DMS 273 (cell line): ENCODE data around the gene SORCS2.
A peak's percentile ranks its signal among the peaks of the same experiment; 100 is the strongest.

ENCODE experiments used
- DNase-seq: peaks from one replicate; lab custom pipeline; 2025; ENCODE audit not compliant: unreplicated experiment; lab: John Stamatoyannopoulos, UW

SORCS2 gene

DNA sequence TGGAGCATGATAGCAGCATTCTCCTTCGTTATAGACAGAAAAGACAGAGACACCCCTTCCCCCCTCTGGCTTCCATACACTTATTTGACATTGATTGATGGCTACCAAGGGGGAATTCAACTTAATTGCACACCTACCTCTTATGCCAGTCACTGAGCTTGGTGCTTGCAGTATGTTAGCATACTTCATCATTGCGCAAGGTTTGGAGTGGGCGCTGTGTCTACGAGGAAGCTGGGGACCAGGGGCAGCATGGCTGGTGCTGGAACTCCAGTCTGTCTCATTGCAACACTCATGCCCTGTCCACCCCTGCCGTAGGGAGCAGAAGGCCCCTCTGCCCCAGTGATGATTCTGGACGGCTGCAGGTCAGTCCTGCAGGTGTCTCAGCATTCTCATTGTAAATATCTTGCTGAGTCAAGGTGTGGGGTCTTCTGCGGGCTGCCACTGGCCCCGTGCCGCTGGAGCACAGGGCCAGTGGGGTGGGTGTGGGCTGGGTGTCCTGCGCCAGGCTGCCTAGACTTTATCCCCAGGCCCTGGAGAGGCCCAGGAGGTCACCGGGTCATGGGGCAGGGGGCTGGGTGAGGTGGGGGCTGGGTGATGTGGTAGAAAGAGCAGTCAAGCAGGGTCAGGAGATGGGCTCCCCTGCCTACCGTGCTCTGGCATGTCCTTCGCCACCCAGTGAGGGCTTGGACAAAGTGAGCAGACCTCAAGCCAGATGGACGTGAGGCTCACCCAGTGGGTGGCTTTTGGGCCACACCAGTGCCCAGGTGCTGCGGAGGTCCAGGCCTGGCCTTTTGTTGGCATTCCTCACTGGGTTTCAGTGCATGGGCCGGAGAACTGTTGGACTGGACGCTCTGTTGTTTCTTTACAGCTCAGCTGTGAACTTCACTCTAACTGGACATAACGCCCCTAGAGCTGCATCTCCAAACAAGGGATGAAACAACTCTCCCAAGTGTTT, 156.9 kb downstream of the SORCS2 start:
- DNase-seq: no peak

DNA sequence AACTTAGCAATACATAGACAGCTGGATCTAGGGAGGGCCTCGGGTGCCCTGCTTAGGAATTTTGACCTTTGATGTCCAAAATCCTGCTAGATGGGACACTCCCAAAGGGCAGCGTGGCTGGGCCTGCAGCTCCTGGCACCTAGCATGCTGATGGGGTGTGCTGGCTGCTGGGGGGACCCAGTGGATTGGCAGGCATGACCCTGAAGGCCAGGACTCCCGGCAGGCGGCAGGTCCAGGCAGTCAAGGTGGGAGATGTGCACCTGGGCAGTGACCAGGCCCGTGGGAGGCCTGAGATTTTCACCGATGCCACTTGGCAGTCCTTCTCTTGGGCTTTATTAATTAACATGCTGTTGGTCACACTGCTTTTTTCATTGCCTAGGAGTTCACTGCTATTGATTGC, 158.1 kb downstream of the SORCS2 start:
- no peak for DNase-seq

DNA sequence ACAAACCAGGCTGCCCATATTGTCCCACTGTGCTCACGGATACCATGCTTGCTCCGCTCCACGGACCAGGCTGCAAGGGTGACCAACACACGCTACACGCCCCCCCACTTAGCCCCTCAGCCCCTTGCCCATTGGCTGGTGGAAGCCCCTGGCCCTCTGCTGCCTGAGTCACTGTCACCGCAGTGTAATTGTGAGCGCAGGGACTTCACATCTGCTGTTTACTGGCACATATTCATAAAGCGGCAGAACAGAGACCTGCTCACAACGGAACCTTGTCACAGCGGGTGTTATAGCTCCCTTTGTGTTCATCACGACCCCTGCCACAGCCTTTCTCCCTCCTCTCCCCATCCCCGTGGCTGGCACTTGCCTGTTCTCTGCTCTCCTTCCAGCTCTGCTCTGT, 158.7 kb downstream of the SORCS2 start:
- no peak for DNase-seq

DNA sequence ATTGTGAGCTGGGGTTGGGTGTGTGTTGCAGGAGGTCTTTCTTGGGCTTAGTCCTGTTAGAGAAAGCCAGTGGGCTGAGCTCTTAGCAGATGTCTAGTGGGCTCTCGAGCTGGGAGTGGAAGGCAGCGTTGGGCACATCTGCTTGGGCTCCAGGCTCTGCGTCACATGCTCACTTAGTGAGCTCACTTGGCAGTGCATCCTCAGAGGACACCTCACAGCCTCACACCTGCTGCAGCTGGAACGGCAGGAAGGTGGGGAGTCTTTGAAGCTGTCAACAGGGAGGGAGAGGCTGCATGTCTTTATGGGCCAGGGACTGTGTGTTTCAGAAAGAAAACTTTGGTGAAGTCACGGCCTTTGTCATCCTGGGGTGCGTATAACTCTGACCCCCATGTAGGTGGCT, 160.1 kb downstream of the SORCS2 start:
- no peak for DNase-seq

DNA sequence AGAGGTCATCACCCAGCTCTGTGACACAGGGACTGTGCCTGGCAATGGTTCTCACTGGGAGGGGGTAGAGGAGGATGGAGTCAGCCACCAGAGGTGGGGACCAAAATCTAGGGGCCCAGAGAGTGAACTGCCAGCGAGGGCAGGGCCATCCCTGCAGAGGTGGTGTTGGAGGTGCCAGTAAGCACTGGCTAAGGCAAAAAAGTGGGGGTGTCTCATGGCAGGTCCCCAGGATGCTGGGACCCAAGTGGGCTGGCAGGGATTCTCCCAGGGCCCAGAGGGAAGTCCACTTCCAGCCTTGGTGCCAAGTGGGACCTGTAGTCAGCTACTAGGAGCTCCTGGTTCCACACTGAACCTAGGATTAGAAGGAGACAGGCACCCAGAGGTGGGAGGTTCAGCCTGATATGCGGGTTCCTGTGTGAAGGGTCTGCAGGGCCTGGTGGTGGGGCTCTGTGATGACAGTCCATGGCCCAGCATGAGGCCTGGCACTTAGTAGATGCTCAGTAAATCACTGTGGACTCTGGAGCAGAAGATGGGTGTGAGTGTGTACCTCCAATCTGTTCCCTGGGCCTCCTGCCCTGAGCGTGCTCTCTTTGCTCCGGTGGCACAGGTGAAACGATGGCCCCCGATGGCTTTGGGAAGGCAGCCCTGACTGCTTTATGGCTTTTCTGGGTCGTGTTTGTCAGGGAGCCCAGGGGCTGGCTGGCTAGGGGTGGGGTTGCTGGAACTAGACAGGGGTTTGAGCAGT, 160.9 kb downstream of the SORCS2 start:
- no peak for DNase-seq

DNA sequence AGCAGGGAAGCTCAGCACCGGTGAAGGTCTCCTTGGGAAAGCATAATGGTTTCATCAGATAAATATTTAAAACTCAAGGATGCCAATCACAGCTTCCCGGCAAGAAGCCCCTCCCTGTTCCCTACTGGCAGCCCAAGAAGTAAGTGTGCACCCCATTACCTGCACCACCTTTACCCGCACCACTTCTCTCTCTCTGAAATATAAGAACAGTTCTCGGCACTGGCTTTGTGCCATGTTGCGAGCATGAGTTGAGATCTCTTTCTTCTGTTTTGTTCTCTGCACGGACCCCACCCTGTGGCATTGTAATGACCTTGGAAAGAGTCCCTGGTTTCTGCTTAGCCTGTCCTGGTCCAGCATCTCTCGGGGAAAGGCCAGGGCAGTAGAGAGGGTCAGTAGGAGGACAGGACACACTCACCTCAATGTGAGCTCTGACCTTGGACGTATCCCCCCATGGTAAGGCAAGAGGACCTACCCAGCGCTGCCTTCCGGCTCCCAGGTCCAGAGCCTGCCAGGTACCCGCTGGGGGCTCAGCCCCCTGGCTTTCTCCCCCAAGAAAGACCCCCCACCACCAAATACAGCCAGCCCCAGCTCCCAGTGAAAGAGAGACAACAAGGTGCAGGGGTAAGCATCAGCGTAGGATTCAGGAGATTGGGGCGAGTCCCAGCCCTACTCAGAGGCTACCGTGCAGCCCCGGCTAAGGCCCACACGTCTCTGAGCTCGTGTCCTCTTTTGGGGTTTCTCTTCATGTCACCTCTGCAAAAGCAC, 161.7 kb downstream of the SORCS2 start:
- DNase-seq: no peak

DNA sequence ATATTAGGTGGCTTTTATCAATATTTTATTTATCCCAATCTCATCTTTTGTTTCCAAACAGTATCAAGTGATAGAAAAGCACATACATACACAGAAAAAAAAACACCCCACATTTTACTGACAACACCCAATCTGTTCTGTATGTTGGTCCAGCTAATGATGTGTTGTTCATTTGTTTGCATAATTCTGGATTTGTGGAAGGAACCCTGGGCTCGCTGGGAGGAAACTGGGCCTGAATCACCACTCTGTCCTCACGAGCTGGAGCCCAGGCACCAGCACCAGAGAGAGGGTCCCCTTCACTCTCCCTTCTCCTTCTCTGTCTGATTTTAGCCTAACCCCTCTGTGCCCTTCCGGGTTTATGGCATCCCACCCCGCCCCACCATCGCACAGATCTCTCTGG, 162.6 kb downstream of the SORCS2 start:
- no peak for DNase-seq

DNA sequence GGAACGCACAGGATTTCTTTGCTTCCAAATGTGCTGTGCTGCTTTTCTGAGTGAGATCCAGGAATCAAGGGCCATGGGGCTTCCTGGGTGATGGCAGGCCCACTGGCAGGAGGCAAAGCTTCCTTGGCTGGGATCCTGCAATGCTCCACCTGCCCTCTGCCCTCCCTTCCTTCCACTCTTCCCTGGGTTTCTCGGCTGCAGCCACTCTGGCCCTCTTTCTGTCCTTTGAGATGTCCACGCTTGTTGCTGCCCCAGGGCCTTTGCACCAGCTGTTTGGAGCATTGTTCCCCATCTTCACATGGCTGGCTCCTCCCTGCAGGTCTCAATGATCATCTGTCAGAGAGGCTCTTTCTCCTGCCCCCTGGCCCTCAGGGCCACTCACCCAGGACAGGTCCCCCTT, 163.5 kb downstream of the SORCS2 start:
- no peak for DNase-seq

DNA sequence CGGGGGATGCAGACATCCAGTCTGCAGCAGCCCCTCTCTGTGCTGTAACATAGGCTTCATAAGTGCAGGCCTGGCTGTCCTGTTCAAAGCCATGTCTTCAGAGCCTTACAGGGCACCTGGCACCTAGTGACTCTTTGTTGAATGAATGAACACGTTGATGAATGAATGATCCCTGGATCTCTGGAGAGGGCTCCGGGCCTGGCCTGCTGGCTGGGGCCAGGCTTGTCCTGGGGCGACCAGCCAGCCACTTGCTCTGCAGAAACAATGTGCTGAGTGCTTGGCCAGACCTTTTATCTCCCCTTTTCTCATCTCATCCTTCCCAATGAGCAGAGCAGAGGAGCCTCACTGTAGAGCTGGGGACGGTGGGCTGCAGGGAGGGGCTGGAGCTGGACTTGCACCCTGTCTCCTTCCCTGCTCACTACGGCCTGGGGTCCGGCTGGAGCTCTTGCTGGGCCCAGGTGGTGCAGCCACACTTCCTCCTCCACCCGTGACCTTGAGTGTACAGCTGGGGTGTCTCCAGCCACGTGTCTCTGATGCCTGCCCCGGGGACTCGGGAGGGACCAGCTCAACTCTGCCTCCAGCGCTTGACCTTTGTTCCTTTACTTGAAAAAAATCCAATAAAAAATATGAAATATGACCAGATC, 164.5 kb downstream of the SORCS2 start:
- no peak for DNase-seq

DNA sequence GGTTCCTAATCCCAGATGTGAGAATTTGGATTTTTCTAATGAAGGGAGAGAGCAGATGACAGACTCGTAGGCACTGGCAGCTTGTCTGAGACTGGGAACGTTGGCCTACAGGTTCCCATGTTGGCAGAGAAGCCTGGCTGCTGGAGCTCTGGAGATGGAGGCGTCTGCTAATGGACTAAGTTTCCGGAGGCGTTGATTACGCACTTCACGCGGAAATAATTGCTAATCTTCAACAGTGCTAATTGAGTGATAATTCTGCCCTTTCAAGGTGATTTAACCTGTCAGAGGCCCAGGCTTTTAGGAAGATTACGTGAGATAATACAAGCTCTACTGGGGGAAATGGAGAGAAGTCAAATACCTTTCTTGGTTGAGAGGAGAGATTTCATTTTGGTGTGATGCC, 165.0 kb downstream of the SORCS2 start:
- DNase-seq: no peak

DNA sequence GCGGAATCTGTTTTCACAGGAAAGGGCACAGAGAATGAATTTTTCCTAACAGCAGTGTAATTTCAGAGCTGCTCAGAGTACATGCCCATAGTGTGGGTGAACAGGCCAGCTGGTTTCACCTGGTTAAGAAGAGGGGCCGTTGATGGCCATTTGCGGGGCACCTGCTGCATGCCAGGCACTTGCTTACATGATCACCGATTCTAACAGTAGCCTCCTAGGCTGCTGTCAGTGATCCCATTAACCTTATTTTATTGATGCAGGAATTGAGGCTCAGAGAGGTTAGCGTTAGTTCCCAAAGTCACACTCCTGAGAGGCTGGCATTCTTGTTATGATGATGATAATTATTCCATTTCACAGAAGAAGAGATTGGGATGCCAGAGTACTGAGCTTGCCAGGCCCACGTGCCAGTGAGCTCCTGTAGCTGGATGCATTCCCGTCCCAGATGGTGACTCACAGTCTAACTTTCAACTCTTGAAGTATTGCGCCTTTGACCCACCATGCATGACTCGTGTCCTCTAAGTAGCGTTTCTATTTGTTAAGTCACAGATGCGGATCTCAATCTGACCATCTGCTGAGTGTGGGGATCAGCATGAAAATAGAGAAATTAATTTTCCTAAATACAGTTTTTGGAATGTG, 165.9 kb downstream of the SORCS2 start:
- peak; percentile 91 for DNase-seq

DNA sequence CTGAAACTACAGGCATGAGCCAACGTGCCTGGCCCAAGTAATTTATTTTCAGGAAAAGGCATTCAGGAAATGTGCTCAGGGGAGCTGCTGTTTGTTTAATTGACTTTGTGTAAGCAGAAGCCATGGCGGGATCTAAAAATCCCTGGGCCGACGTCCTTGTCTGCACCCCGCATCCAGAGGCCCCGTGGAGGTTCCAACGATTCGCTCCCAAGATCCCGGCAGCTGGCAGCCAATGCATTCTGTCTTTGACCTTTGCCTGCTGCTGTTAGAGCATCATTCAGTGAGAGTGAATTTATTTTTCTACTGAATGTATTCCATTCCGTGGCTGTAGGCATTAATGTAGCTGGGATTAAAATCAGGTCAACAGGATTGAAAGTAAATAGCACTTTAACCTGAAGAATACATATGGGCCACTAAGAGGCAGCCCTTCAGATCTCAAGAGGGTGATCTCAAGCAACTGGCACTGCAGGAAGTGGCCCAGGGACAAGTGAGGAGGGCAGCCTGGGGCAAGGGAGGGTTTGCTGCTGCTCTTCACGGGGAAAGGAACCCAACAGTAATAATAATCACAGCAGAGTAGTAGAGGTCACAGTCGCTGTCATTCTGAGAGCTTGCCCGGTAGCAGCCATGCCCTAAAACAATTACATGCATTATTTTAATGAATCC, 167.2 kb downstream of the SORCS2 start:
- peak; percentile 27 for DNase-seq

DNA sequence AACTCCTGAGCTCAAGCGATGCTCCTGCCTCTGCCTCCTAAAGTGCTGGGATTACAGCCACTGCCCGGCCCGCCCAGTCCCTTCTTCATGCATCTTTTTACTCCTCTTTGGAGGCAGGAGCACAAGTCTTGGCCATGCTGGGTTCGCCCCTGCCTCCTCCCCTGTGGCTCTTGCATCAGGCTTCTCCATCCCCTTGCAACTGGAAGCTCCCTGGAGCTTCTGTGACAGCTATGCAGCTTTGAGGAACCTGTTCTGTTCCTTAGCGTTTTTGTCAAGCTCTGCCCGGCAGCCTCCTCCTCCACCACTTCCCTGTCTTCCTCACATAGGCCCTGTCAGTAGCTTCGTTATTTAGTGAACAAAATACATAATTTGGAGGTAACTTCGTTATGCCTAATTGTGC, 168.5 kb downstream of the SORCS2 start:
- no peak for DNase-seq

DNA sequence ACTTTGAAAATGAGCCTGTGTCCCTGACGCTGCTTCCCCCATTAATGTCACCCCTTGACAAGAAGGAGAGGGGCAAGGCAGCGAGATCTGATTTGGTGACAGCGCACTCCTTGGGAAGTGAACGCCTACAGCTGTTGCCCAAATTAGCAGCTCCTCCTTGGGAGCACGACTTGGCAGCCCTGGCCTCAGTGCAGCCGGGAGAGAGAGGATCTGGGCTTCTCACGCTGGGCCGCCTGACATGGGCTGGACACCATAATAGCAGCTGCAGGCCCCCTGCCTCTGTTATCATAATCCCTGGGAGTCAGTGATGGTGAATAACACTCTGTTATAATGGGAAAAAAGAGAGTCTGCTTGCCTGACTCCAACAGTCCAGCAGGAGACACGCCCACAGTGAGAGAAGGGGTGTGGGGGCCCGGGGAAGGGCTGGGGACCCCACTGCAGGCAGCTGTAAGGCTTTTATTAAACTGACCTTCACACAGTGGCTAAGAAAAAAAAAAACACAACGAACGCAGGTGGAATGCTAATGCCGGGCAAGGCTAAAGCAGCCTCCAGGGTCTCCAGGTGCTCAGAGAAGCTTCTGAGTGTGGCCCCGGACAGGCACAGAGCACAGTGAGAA, 169.1 kb downstream of the SORCS2 start:
- no peak for DNase-seq

DNA sequence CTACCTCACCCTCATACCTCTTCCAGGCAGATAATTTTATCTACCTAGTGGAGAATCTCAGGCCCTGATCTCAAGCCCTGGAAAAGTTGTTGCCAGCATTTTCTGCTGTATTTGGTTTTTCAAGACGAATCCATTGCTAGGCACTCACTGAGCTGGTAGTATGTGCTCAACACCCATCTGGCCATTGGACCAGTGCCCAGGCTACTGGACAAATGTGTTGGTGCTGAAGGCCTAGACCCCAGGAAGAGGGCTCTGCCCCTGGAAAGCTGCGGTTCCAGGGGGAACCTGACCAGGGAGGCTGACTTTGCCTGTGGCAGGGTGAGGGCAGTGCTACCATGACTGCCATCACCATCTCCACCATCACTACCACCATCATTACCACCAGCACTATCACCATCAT, 170.0 kb downstream of the SORCS2 start:
- DNase-seq: peak; percentile 39

DNA sequence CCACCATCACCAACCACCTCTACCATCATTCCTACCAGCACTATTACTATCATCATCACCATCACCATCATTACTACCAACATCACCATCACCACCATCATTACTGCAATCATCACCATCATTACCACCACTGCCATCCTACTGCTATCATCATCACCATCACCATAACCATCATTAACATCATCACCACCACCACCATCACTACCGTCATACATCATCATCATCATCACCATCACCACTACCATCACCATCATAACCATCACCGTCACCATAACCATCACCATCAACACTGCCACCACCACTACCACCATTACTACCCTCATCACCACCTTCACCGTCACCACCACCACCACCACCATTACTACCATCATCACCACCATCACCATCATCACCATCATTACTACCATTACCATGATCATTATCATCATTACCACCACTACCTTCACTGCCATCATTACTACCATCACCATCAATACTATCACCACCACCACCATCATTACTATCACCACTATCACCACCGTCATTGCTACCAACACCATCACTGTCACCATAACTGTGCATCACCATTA, 170.6 kb downstream of the SORCS2 start:
- no peak for DNase-seq

DNA sequence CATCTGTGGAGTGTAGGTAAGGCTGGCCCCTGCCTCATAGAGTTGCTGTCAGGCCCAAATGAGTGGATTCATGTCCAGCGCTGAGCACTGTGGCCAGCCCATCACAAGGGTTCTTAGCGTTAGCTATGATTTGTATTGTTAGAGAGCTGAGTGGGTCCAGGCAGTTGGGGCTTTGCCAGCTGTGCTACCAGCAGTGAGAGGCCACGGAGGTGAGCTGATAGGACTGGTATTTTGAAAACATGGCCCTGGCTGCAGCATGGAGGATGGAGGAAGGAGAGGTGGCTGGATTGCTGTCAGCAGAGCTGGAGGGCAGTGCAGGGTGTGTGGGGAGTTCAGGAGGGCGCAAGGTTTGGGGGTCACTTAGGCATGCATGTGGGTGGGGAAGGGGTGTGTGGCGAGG, 172.6 kb downstream of the SORCS2 start:
- DNase-seq: peak; percentile 14

DNA sequence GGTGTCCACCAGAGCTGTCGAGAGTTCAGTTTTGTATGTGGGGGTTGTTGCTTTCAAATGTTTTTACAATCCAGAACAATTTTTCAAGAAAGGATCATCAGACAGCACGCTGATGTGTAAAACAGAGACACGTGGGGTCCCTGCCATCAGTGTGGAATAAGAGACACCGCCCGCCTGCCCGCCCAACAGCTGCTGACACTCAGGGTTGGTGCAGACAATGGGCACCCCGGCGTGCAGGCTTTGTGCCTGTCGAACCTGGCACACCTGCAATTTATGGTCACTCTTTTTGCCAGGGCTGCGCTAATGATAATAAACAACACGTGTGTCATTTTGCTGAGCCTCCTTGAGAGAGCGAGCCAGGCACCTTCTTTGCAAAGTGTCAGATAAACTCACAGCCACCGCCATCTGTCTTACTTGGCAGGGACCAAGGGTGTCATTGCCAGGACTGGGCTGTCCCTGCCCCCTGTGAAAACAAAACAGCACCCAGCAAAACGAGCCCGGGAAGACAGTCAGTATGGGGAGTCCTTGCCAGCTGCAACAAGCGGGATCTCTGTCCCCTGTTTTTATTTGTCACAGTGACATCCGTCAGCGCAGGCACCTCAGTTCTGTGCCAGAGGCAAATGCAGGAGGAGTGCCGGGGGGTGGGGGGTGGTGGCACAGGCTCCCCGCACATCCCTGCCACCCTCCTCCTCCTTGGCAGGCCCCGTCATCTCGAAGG, 173.3 kb downstream of the SORCS2 start:
- peak; percentile 72 for DNase-seq
